ENCODE measurements around the gene HES5.

The HES5 gene

GRCh38 chr1:2499986-2500596, 30.0 kb downstream of the HES5 start:
- TF ChIP-seq, protein P1, sequence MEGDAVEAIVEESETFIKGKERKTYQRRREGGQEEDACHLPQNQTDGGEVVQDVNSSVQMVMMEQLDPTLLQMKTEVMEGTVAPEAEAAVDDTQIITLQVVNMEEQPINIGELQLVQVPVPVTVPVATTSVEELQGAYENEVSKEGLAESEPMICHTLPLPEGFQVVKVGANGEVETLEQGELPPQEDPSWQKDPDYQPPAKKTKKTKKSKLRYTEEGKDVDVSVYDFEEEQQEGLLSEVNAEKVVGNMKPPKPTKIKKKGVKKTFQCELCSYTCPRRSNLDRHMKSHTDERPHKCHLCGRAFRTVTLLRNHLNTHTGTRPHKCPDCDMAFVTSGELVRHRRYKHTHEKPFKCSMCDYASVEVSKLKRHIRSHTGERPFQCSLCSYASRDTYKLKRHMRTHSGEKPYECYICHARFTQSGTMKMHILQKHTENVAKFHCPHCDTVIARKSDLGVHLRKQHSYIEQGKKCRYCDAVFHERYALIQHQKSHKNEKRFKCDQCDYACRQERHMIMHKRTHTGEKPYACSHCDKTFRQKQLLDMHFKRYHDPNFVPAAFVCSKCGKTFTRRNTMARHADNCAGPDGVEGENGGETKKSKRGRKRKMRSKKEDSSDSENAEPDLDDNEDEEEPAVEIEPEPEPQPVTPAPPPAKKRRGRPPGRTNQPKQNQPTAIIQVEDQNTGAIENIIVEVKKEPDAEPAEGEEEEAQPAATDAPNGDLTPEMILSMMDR (IDR thresholded peaks at IDR 0.05; ENCODE audit: low read depth, low read length), result no peak
- H3K4me3 ChIP-seq (ENCODE audit: low read depth, low read length), result no peak overlapping the region

- TF ChIP-seq, protein P1 (IDR thresholded peaks at IDR 0.05; ENCODE audit: low read depth, low read length), result no peak
- H3K4me3 ChIP-seq (ENCODE audit: low read depth, low read length), result no peak overlapping the region
These were observed 30.8 kb downstream of the HES5 start for GRCh38 chr1:2499260-2499659.

DNA sequence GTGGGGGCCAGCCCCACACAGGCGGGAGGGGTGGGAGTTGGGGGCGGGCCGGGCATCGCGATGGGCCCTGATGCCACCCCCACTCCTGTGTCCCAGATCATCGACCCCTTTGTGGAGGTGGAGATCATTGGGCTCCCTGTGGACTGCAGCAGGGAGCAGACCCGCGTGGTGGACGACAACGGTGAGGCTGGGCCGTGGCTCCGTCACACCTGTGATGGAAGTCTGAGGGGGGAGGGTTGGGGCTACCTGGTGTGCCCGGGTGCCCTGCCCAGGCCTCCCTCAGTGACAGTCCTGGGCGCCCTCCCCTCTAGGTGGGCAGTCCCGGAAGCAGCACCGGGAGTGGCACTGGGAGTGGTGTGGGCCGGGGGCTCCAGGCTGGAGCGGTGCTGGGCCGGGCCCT, 31.4 kb downstream of the HES5 start:
- TF ChIP-seq, protein P1 (IDR thresholded peaks at IDR 0.05; ENCODE audit: low read depth, low read length), result no peak
- H3K4me3 ChIP-seq (ENCODE audit: low read depth, low read length), result no peak overlapping the region

- H3K4me3 ChIP-seq (ENCODE audit: low read depth, low read length), result no peak overlapping the region
- TF ChIP-seq, protein P1 (IDR thresholded peaks at IDR 0.05; ENCODE audit: low read depth, low read length), result no peak
These were observed 32.2 kb downstream of the HES5 start for GRCh38 chr1:2497891-2498290.

GRCh38 chr1:2496746-2497145, 33.3 kb downstream of the HES5 start:
- H3K4me3 ChIP-seq (ENCODE audit: low read depth, low read length), result no peak overlapping the region
- TF ChIP-seq, protein P1 (IDR thresholded peaks at IDR 0.05; ENCODE audit: low read depth, low read length), result no peak

- TF ChIP-seq, protein P1 (IDR thresholded peaks at IDR 0.05; ENCODE audit: low read depth, low read length), result no peak
- H3K4me3 ChIP-seq (ENCODE audit: low read depth, low read length), result no peak overlapping the region
These were observed 33.9 kb downstream of the HES5 start for GRCh38 chr1:2496087-2496622.

DNA sequence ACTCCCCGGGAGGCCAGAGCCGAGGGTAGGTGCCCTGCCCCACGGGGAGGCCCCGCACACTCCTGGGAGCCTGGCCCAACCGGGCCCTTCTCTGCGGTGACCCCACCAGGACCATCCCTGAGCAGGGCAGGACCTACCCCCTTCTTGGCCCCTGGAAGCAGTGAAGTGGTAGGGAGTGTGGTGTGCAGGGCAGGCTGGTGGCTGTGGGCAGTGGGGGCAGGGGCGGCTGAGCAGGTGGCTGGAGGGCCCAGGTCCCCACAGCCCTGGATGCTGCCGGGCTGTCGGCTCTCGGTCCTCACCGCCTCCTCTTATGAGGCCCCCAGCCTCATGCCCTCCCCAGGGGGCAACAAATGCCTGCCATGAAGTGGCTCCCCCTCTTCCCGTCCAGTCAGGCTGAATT, 34.5 kb downstream of the HES5 start:
- TF ChIP-seq, protein P1 (IDR thresholded peaks at IDR 0.05; ENCODE audit: low read depth, low read length), result no peak
- no peak overlapping the region for H3K4me3 ChIP-seq (ENCODE audit: low read depth, low read length)

Data from WI38 (cell line).